MCF 10A (cell line): ENCODE measurements around the gene TEX2. TPM values are rescaled to one million over a fixed set of nuclear protein-coding genes. Genes with fewer than 3 reads are reported as not detected.
"Not testable (repeated sequence)": the region's sequence is repeated elsewhere in the genome, so short reads cannot be mapped to it uniquely, and the experiment has no call there.

Source experiments
- BruUV-seq: library from RNA; stranded (reverse); fragments of 400-500 nt; replicated peaks from 2 replicates; lab custom pipeline; 2021; lab: Mats Ljungman, UMichigan
- CTCF ChIA-PET: fragments of 300-600 bp; sonication (Branson Sonifier 250); formaldehyde crosslinking; extraction: SDS; loops from one replicate; lab custom pipeline; 2021; ENCODE audit warnings: antibody characterized with exemption, inconsistent platforms; lab: Yijun Ruan, JAX
- POLR2A ChIA-PET: fragments of 300-600, 350-650 bp; sonication (Branson Sonifier 250); formaldehyde crosslinking; extraction: SDS; loops from one replicate; lab custom pipeline; 2020; ENCODE audit warnings: antibody characterized with exemption, inconsistent platforms; lab: Yijun Ruan, JAX
- DNase-seq: peaks from one replicate; pipeline ENCODE4 v3.0.0-alpha.2; 2018; ENCODE audit not compliant: unreplicated experiment
- H3K27ac Mint-ChIP-seq: one replicate; pipeline ENCODE4 v1.8.0; 2022; ENCODE audit warnings: mild to moderate bottlenecking, low read depth, mixed read lengths; ENCODE audit not compliant: unreplicated experiment
- H3K27me3 Mint-ChIP-seq: one replicate; pipeline ENCODE4 v1.8.0; 2022; ENCODE audit warnings: mixed read lengths; ENCODE audit not compliant: insufficient read depth, unreplicated experiment
- H3K36me3 Mint-ChIP-seq: one replicate; pipeline ENCODE4 v1.8.0; 2022; ENCODE audit warnings: mild to moderate bottlenecking, moderate library complexity, mixed read lengths; ENCODE audit not compliant: insufficient read depth, unreplicated experiment
- H3K4me1 Mint-ChIP-seq: one replicate; pipeline ENCODE4 v1.8.0; 2022; ENCODE audit warnings: mixed read lengths; ENCODE audit not compliant: insufficient read depth, unreplicated experiment
- H3K4me3 Mint-ChIP-seq: one replicate; pipeline ENCODE4 v1.8.0; 2022; ENCODE audit warnings: mild to moderate bottlenecking, moderate library complexity, mixed read lengths; ENCODE audit not compliant: unreplicated experiment
- H3K9me3 Mint-ChIP-seq: one replicate; pipeline ENCODE4 v1.8.0; 2022; ENCODE audit warnings: mixed read lengths; ENCODE audit not compliant: unreplicated experiment
- CTCF ChIP-seq: fragments of 200-600 bp; IDR thresholded peaks from one replicate; pipeline ENCODE4 v1.8.0; 2022; ENCODE audit warnings: antibody characterized with exemption, mild to moderate bottlenecking; ENCODE audit not compliant: unreplicated experiment
- intact Hi-C: fragments of 100-400 bp; cut with micrococcal nuclease; formaldehyde crosslinking; loops from 2 replicates; pipeline ENCODE4 v1.14.1; 2022
- total RNA-seq: library from RNA; stranded (reverse); gene quantifications from 2 replicates; pipeline ENCODE4 v1.2.3, GENCODE V29; 2022

The TEX2 gene
- total RNA-seq, 1 experiment from 2014 or later, result 42.2 TPM

- H3K9me3 Mint-ChIP-seq, result no peaks in the 10 kb centered on the region
- TF ChIP-seq CTCF, result no peak
- ChIA-PET CTCF (no interaction called here), POLR2A (no interaction called here)
- peaks cover 72% of the 10 kb centered on the region for H3K36me3 Mint-ChIP-seq
- no peaks in the 10 kb centered on the region for H3K27me3 Mint-ChIP-seq
- no peak overlapping the region for H3K27ac Mint-ChIP-seq
- H3K4me1 Mint-ChIP-seq, result no peaks in the 10 kb centered on the region
- BruUV-seq, result no TSS peak
- intact Hi-C loops, result no loop called here
- DNase-seq, result no peak
- H3K4me3 Mint-ChIP-seq, result no peak overlapping the region
These were observed 72.6 kb downstream of the TEX2 start for GRCh38 chr17:64190472-64190871.

GRCh38 chr17:64188088-64188487 is 75.0 kb downstream of the TEX2 start:
- Mint-ChIP-seq H3K4me1 (peaks cover 6% of the 10 kb centered on the region), H3K36me3 (peaks cover 85% of the 10 kb centered on the region), H3K9me3 (no peaks in the 10 kb centered on the region), H3K27me3 (no peaks in the 10 kb centered on the region), H3K27ac (no peak overlapping the region), H3K4me3 (no peak overlapping the region)
- intact Hi-C loops, result no loop called here
- CTCF ChIA-PET, result no interaction called here
- no peak for DNase-seq
- no TSS peak for BruUV-seq
- POLR2A ChIA-PET, result interaction anchor here (0.6 kb wide), 1 partner anchor 48 kb away, joined by 3 read pairs; no protein-coding TSS in a partner anchor
- TF ChIP-seq CTCF, result no peak

- no peaks in the 10 kb centered on the region for H3K27me3 Mint-ChIP-seq
- ChIA-PET POLR2A (interaction anchor here (0.6 to 1.2 kb wide), 2 partner anchors 9 to 37 kb away, joined by 3 read pairs; no protein-coding TSS in a partner anchor), CTCF (no interaction called here)
- no peak overlapping the region for H3K4me3 Mint-ChIP-seq
- intact Hi-C loops, result no loop called here
- no TSS peak for BruUV-seq
- H3K36me3 Mint-ChIP-seq, result peaks cover 82% of the 10 kb centered on the region
- no peak for DNase-seq
- no peak for TF ChIP-seq CTCF
- H3K4me1 Mint-ChIP-seq, result peaks cover 6% of the 10 kb centered on the region
- no peak overlapping the region for H3K27ac Mint-ChIP-seq
- no peaks in the 10 kb centered on the region for H3K9me3 Mint-ChIP-seq
These were observed 75.8 kb downstream of the TEX2 start for GRCh38 chr17:64187093-64187895.

- Mint-ChIP-seq H3K9me3 (no peaks in the 10 kb centered on the region), H3K36me3 (peaks cover 84% of the 10 kb centered on the region), H3K27me3 (no peaks in the 10 kb centered on the region), H3K4me1 (peaks cover 6% of the 10 kb centered on the region), H3K27ac (no peak overlapping the region), H3K4me3 (no peak overlapping the region)
- POLR2A ChIA-PET, result interaction anchor here (0.7 to 1.2 kb wide), 2 partner anchors 14 to 37 kb away, joined by 3 to 4 read pairs; no protein-coding TSS in a partner anchor
- DNase-seq, result no peak
- intact Hi-C loops, result no loop called here
- CTCF ChIA-PET, result no interaction called here
- no peak for TF ChIP-seq CTCF
- no TSS peak for BruUV-seq
These were observed 76.6 kb downstream of the TEX2 start for GRCh38 chr17:64186171-64187092.

GRCh38 chr17:64185557-64185956 is 77.5 kb downstream of the TEX2 start:
- DNase-seq, intact Hi-C loops, H3K4me3 Mint-ChIP-seq, H3K9me3 Mint-ChIP-seq, POLR2A ChIA-PET, BruUV-seq, H3K27me3 Mint-ChIP-seq, H3K27ac Mint-ChIP-seq, H3K4me1 Mint-ChIP-seq, CTCF ChIA-PET: not testable (repeated sequence)
- H3K36me3 Mint-ChIP-seq, result peaks cover 86% of the 10 kb centered on the region
